Dendritic cell treated with granulocyte-macrophage colony-stimulating factor and Interleukin-4, amounts not matched to agents 40 ng/mL and 50 ng/mL, for 4 days (primary cell): ENCODE measurements around the gene MARK2.
A peak's percentile ranks its signal among the peaks of the same experiment; 100 is the strongest.

ENCODE experiments used
- H3K27ac Mint-ChIP-seq: one replicate; pipeline ENCODE4 v1.8.0; 2022; ENCODE audit warnings: mild to moderate bottlenecking, mixed read lengths
- H3K27me3 Mint-ChIP-seq: one replicate; pipeline ENCODE4 v1.8.0; 2022; ENCODE audit warnings: mild to moderate bottlenecking, mixed read lengths
- H3K36me3 Mint-ChIP-seq: one replicate; pipeline ENCODE4 v1.8.0; 2022; ENCODE audit warnings: low read depth, mixed read lengths
- H3K4me1 Mint-ChIP-seq: one replicate; pipeline ENCODE4 v1.8.0; 2022; ENCODE audit warnings: low read depth, mixed read lengths
- H3K4me3 Mint-ChIP-seq: one replicate; pipeline ENCODE4 v1.8.0; 2022; ENCODE audit warnings: mild to moderate bottlenecking, moderate library complexity, mixed read lengths
- H3K9me3 Mint-ChIP-seq: one replicate; pipeline ENCODE4 v1.8.0; 2022; ENCODE audit warnings: mixed read lengths
- intact Hi-C: fragments of 100-400 bp; cut with micrococcal nuclease; formaldehyde crosslinking; loops from one replicate; pipeline ENCODE4 v1.15.0; 2022

Gene MARK2

DNA sequence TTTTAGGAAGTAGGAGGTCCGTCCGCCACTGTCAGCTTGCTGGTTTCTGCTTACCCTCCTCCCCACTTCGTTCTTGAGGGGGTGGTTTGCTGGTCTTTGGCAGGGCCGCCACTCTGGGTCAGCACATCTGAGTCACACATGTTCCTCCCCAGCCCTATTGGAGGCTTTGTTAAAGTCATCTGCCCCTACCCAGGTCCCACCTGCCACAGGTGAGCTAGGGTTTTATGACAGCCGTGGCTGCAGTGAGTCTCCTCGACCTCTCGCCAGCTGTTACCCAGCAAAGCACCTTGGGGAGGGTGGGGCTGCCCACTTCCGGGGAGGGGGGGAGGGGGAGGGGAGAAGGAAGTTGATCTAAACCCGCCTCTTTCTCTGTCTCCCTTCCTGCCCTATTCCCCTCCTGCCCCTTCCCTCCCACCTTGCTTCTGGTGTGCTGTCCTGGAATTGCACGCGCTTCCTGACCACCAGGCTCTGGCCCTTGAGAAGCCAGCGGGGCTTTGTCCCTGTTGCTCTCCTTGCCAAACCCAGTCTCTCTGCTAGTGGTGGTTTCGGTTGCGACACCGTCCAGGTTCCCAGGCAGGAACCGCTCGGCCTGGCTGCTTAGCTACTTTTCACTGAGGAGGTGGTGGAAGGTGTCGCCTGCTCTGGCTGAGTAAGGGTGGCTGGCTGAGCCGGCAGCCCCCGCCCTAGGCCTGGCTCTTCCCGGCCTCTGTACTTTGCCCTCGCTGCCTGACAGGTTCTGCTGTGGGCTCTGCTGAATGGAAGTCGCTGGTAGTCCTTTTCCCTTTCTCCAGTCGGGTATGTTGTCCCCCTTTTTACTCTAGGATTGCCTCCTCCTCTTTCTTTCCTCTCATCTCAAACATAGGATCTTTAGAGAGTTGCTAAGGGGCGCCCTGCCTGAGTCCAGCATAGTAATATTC, 49.5 kb downstream of the MARK2 start:
- peak overlapping the region; percentile 83 for H3K4me3 Mint-ChIP-seq
- H3K27ac Mint-ChIP-seq, result peak overlapping the region; percentile 91
- no peaks in the 10 kb centered on the region for H3K27me3 Mint-ChIP-seq
- intact Hi-C loops, result loop anchor here (5.0 kb wide), 1 partner anchor 51 kb away; the partner anchor contains the start of gene MARK2
- peaks cover 88% of the 10 kb centered on the region for H3K4me1 Mint-ChIP-seq
- peaks cover 42% of the 10 kb centered on the region for H3K36me3 Mint-ChIP-seq
- no peaks in the 10 kb centered on the region for H3K9me3 Mint-ChIP-seq

DNA sequence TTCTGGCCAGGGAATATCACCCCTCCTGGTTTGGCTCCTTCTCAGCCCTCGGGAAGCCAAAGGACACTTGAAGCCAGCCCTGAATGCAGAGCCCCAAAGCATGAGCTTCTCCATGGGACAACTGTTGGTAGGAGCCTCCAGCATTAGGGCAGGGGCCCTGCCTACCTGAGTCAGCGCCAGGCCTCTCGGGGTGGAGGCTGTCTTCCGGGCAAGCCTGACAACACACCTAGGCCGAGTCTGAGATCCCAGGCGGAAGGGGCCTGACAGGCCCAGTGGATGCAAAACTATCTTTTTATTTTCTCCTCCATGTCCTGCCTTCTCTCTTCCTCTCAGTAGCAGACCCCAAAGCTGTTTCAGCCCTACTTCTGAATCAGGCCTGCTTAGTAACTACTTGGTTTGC, 50.4 kb downstream of the MARK2 start:
- peaks cover 83% of the 10 kb centered on the region for H3K4me1 Mint-ChIP-seq
- H3K27ac Mint-ChIP-seq, result peak overlapping the region; percentile 91
- no peaks in the 10 kb centered on the region for H3K9me3 Mint-ChIP-seq
- peak overlapping the region; percentile 83 for H3K4me3 Mint-ChIP-seq
- peaks cover 48% of the 10 kb centered on the region for H3K36me3 Mint-ChIP-seq
- intact Hi-C loops, result loop anchor here (5.0 kb wide), 1 partner anchor 52 kb away; the partner anchor contains the start of gene MARK2
- H3K27me3 Mint-ChIP-seq, result no peaks in the 10 kb centered on the region

DNA sequence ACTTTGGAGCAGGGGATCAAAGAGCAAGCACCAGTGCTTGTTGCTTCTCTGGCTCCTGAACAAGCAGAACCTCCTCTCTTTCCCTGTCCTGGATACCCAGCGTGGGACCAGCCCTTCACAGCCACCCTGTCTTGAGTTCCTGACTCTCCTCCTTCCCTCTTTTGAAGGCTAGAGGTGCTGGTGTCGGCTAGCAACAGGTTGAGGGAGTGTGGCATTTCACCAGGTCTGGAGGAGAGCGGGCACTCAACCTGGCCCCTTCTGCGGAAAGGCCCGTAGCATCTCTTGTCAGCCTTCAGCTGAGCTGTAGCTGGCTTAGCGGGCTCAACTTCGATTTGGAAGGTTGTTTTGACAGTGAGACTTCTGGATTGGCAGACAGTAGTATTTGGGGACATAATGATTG, 51.5 kb downstream of the MARK2 start:
- no peaks in the 10 kb centered on the region for H3K9me3 Mint-ChIP-seq
- H3K36me3 Mint-ChIP-seq, result peaks cover 50% of the 10 kb centered on the region
- intact Hi-C loops, result no loop called here
- H3K4me3 Mint-ChIP-seq, result no peak overlapping the region
- peaks cover 84% of the 10 kb centered on the region for H3K4me1 Mint-ChIP-seq
- H3K27me3 Mint-ChIP-seq, result no peaks in the 10 kb centered on the region
- H3K27ac Mint-ChIP-seq, result no peak overlapping the region

DNA sequence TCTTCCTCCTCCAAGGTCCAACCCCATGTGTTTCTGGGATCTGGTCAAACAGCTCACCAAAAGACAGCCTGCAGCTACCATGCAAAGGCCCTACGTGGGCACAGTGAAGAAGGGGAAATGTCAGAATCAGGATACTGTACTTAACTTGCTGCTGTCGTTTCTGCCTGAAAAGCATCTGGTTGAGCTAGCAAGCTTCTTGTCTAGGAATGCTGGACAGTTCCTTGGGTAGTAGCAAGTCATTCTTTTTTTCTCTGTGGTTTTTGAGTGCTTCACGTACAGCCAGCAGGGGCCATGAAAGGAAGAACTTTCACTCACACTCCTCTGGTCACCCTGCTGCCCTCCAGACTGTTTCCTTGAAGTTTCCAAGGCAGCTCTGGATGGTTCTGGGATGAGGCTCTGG, 53.3 kb downstream of the MARK2 start:
- Mint-ChIP-seq H3K4me1 (peaks cover 66% of the 10 kb centered on the region), H3K9me3 (no peaks in the 10 kb centered on the region), H3K27me3 (no peaks in the 10 kb centered on the region), H3K36me3 (peaks cover 69% of the 10 kb centered on the region), H3K27ac (peak overlapping the region; percentile 30), H3K4me3 (no peak overlapping the region)
- intact Hi-C loops, result no loop called here

DNA sequence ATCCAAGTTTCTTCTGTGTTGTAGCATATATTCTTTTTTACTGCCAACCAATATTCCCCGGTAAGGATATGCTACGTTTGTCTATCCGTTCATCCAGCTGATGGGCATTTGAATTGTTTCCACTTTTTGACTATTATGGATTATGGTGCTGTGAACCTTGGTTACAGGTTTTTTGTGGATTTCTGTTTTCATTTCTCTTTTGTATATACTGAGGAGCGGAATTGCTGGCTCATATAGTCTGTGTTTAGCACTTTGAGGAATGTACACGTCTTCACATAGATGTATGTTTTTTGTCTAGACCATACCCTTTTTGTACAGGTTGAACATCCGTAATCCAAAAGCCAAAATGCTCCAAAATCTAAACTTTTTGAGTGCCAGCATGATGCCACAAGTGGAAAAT, 54.4 kb downstream of the MARK2 start:
- intact Hi-C loops, result no loop called here
- H3K4me1 Mint-ChIP-seq, result peaks cover 55% of the 10 kb centered on the region
- H3K36me3 Mint-ChIP-seq, result peaks cover 80% of the 10 kb centered on the region
- no peak overlapping the region for H3K4me3 Mint-ChIP-seq
- H3K27me3 Mint-ChIP-seq, result no peaks in the 10 kb centered on the region
- no peaks in the 10 kb centered on the region for H3K9me3 Mint-ChIP-seq
- H3K27ac Mint-ChIP-seq, result no peak overlapping the region

DNA sequence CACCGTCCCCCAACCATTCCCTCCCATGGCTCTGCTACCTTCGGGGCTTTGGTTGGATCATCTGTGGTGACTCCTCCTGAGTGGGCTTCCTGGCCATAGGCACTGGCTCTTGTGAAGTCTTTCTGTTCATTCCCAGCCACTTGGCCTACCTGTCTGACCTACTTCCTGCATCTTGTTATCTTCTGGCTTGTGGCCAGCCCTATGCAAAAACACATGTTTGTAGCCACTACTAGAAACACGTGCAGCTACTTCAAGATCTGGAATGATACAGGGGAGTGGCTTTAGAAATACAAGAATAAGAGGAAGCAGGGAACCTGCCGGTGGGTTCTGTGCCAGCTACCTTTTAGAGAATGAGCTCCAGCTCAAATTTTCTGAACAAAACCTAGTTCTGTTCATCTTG, 57.2 kb downstream of the MARK2 start:
- peaks cover 28% of the 10 kb centered on the region for H3K4me1 Mint-ChIP-seq
- H3K9me3 Mint-ChIP-seq, result no peaks in the 10 kb centered on the region
- no peak overlapping the region for H3K4me3 Mint-ChIP-seq
- no peak overlapping the region for H3K27ac Mint-ChIP-seq
- H3K36me3 Mint-ChIP-seq, result peaks cover 90% of the 10 kb centered on the region
- H3K27me3 Mint-ChIP-seq, result no peaks in the 10 kb centered on the region
- intact Hi-C loops, result no loop called here

DNA sequence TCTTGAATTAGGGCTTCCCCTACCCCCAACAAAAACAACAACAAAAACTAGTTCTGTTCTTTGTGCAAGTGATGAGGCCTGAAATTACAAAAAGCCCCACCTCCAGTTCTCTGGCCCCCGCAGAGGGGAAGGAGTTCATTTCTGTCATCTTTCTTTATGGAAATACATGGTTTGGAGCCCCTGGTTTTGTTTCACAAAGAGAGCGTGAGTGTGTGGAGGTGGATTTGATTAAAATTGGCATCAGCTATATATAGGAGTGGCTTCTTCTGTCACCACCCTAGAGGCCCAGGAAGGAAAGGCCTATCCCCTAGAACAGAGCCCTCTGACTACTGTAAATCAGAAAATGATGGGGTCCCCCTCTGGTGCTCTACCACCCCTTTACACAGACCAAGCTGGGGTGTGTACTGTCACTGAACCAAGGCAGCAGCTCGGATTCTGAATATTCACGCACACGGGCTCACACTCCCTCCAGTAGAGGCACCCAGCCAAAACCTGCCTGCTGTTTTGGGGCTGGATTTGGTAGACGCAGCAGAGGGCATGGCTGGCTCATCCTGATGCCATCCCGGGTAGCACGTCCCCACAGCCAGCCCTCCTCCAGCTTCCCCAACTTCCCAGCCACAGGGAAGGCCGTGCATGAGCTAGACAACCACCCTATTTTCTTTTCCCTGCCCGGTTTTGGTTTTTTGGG, 58.7 kb downstream of the MARK2 start:
- peaks cover 95% of the 10 kb centered on the region for H3K36me3 Mint-ChIP-seq

DNA sequence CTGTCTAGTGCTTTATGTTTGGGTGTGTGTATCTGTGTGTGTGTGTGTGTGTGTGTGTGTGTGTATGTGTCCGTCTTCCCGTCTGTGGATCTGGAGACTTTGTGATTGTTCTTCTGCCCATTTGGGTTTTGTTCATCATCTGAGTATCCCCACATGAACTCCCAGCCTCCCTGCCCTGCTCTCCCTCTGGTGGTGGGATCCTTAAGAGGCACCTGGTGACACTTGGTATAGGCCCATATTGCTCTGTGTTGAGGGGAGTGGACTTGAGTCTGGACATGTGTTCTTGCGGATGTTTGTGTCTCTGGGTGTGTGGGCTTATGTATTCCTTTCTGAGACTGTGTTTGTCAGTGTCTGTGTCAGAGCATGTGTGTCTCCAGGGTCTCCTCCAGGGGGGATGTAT, 62.8 kb downstream of the MARK2 start:
- peaks cover 100% of the 10 kb centered on the region for H3K36me3 Mint-ChIP-seq
- H3K4me3 Mint-ChIP-seq, result no peak overlapping the region
- no peaks in the 10 kb centered on the region for H3K27me3 Mint-ChIP-seq
- H3K9me3 Mint-ChIP-seq, result no peaks in the 10 kb centered on the region
- no peak overlapping the region for H3K27ac Mint-ChIP-seq
- peaks cover 14% of the 10 kb centered on the region for H3K4me1 Mint-ChIP-seq
- intact Hi-C loops, result no loop called here

More for the DNA sequence above, 58.7 kb downstream of the MARK2 start:
- no peak overlapping the region for H3K27ac Mint-ChIP-seq
- no peaks in the 10 kb centered on the region for H3K9me3 Mint-ChIP-seq
- H3K4me3 Mint-ChIP-seq, result no peak overlapping the region
- H3K4me1 Mint-ChIP-seq, result peaks cover 13% of the 10 kb centered on the region
- intact Hi-C loops, result no loop called here
- no peaks in the 10 kb centered on the region for H3K27me3 Mint-ChIP-seq

DNA sequence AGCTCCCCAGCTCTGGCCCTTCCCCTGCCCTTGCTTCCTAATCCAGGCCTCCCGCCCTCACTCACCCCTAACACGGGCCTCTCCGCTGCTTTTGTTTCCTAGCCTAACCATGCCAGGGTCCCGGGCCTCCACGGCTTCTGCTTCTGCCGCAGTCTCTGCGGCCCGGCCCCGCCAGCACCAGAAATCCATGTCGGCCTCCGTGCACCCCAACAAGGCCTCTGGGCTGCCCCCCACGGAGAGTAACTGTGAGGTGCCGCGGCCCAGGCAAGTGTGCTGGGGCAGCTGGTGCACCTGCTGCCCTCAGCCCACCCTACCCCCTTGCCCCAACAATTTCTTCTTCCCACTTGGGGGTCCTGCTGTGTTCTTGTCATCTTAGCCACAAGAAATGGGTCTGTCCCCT, 65.0 kb downstream of the MARK2 start:
- Mint-ChIP-seq H3K27ac (no peak overlapping the region), H3K27me3 (no peaks in the 10 kb centered on the region), H3K36me3 (peaks cover 100% of the 10 kb centered on the region), H3K9me3 (no peaks in the 10 kb centered on the region), H3K4me3 (no peak overlapping the region), H3K4me1 (peaks cover 30% of the 10 kb centered on the region)
- intact Hi-C loops, result no loop called here

DNA sequence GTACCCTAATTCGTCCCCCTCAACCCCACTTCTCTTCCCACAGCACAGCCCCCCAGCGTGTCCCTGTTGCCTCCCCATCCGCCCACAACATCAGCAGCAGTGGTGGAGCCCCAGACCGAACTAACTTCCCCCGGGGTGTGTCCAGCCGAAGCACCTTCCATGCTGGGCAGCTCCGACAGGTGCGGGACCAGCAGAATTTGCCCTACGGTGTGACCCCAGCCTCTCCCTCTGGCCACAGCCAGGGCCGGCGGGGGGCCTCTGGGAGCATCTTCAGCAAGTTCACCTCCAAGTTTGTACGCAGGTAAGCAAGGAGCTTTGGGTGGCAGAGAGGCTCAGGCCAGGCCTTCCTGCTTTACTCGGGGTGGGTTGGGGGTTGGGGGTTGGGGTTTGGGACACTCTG, 65.8 kb downstream of the MARK2 start:
- Mint-ChIP-seq H3K4me1 (peaks cover 32% of the 10 kb centered on the region), H3K27ac (no peak overlapping the region), H3K27me3 (no peaks in the 10 kb centered on the region), H3K36me3 (peaks cover 99% of the 10 kb centered on the region), H3K4me3 (no peak overlapping the region), H3K9me3 (no peaks in the 10 kb centered on the region)
- intact Hi-C loops, result no loop called here

DNA sequence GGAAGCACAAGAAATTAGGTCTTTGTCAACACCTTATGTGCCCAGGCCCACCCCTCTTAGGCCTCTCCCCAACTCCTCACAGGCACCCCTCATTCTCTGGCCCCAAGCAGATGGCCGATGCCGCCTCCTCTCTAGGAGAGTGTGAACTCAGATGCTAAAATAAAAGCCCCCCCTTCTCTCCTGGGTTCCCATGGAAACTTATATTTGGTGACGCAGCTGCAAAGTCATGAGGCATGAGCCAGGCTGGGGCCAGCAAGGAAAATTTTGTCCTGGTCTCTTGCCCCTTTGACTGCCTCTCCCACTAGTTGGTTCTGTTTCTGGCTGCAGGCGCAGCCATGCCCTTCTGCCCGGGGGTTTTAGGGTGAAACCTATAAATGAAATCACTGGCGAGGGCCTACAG, 66.3 kb downstream of the MARK2 start:
- H3K27me3 Mint-ChIP-seq, result no peaks in the 10 kb centered on the region
- H3K9me3 Mint-ChIP-seq, result no peaks in the 10 kb centered on the region
- no peak overlapping the region for H3K4me3 Mint-ChIP-seq
- H3K27ac Mint-ChIP-seq, result no peak overlapping the region
- intact Hi-C loops, result no loop called here
- H3K4me1 Mint-ChIP-seq, result peaks cover 32% of the 10 kb centered on the region
- H3K36me3 Mint-ChIP-seq, result peaks cover 99% of the 10 kb centered on the region

DNA sequence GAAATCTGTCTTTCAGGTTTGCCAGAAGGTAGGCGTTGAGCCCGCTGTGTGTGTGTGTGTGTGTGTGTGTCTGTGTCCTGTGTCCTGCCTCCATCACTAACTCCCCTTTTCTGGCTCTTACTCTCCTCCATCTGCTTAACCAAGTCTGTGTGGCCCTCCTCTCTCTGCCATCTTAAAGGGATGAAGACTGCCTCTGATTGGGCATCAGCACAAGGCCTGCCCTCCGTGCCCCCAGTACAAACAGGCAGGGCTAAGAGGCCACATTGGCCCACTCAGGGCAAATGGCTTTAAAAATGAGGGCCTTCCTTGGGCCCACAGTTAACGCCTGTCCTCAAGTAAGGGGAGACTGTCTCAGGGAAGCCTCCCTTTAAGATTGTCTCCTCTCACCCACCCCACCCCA, 67.2 kb downstream of the MARK2 start:
- no peak overlapping the region for H3K4me3 Mint-ChIP-seq
- H3K9me3 Mint-ChIP-seq, result no peaks in the 10 kb centered on the region
- intact Hi-C loops, result no loop called here
- H3K27me3 Mint-ChIP-seq, result no peaks in the 10 kb centered on the region
- H3K36me3 Mint-ChIP-seq, result peaks cover 99% of the 10 kb centered on the region
- no peak overlapping the region for H3K27ac Mint-ChIP-seq
- peaks cover 32% of the 10 kb centered on the region for H3K4me1 Mint-ChIP-seq

DNA sequence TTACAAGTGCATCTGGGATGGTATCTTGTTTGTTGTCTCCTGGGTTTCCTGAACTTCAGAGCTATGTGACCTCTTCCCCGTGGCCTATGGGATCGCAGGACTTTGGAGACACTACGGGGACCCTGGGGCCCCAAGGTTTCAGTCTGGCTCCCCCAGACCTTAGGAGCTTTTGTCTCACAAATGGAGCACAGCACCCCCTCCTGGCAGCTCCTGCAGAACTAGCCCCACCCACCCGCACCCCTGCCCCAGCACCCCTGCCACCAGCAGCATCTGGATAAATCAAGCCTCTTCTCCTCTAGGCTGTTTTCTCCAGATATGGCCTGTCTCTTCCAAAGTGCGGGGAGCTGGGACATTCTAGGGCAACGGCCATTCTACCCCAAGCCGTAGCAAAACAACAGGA, 67.7 kb downstream of the MARK2 start:
- peaks cover 99% of the 10 kb centered on the region for H3K36me3 Mint-ChIP-seq
- H3K27ac Mint-ChIP-seq, result no peak overlapping the region
- intact Hi-C loops, result no loop called here

DNA sequence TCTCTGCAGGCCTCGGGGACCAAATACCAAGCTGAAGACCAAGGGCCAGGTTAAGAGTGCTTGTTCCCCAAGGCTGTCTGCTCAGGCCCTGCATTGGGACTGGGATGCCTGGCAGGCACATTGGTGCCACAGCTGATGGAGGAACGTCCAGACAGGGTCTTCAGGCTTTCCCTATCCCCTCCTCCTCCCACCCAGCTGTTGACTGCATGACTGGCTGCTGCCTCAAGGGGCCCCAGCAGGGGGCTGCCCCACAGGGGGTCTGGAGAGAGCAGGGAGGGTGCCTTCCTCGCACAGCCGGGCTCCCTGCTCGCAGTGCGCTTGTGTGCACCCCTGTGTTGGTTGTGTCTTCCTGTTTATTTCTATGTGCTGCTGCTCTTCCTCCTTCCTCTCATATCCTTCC, 68.2 kb downstream of the MARK2 start:
- intact Hi-C loops, result no loop called here
- Mint-ChIP-seq H3K36me3 (peaks cover 96% of the 10 kb centered on the region), H3K4me3 (no peak overlapping the region), H3K27ac (no peak overlapping the region), H3K27me3 (no peaks in the 10 kb centered on the region), H3K9me3 (no peaks in the 10 kb centered on the region), H3K4me1 (peaks cover 32% of the 10 kb centered on the region)

More for the DNA sequence above, 67.7 kb downstream of the MARK2 start:
- Mint-ChIP-seq H3K27me3 (no peaks in the 10 kb centered on the region), H3K4me1 (peaks cover 32% of the 10 kb centered on the region), H3K9me3 (no peaks in the 10 kb centered on the region), H3K4me3 (no peak overlapping the region)
